ENCODE data around the gene ACTG1. TPM values are rescaled to one million over a fixed set of nuclear protein-coding genes. Genes with fewer than 3 reads are reported as not detected.

The ACTG1 gene
- total RNA-seq, 1 experiment from 2014 or later: 4,160 TPM

- Histone ChIP-seq H3K79me1 (ENCODE audit: insufficient read depth, low read depth, low read length, poor library complexity, severe bottlenecking) (no peaks in the 10 kb centered on the region), H3K18ac (ENCODE audit: insufficient read length, low read depth, low read length) (no peak overlapping the region)
- peak overlapping the region in 2 of 3 experiments; percentile 52 to 78; a peak in 4 of 7 replicates for H3K27ac Mint-ChIP-seq
Observed at GRCh38 chr17:81466564-81467472, 45.8 kb downstream of the ACTG1 start.

More at GRCh38 chr17:81466564-81467472, 45.8 kb downstream of the ACTG1 start:
- Histone ChIP-seq H4K91ac (ENCODE audit: insufficient read length, low read depth, low read length) (no peak overlapping the region), H3K56ac (ENCODE audit: insufficient read length, low read depth, low read length) (no peak overlapping the region), H3K4me1 (ENCODE audit: insufficient read depth, low read length) (no peaks in the 10 kb centered on the region), H3K23ac (ENCODE audit: insufficient read length, low read depth, low read length) (no peak overlapping the region), H4K8ac (replicated peaks; ENCODE audit: insufficient read length, low read depth, low read length) (no peak overlapping the region), H2AK5ac (ENCODE audit: insufficient read length, low read length) (no peak overlapping the region), H3K4ac (ENCODE audit: low read depth, low read length) (no peak overlapping the region), H2BK5ac (ENCODE audit: insufficient read length, low read length) (no peak overlapping the region), H2BK20ac (ENCODE audit: low read depth, low read length, poor library complexity, severe bottlenecking) (no peak overlapping the region), H2BK120ac (ENCODE audit: low read depth, low read length, poor library complexity, severe bottlenecking) (no peak overlapping the region), H2AFZ (ENCODE audit: low read length) (no peak overlapping the region), H2BK12ac (ENCODE audit: insufficient read length, low read depth, low read length) (no peak overlapping the region), H3K14ac (ENCODE audit: insufficient read depth, low read length) (no peak overlapping the region; the same call in 1 of the 2 replicates), H3T11ph (ENCODE audit: low read length) (no peak overlapping the region), H3K27me3 (ENCODE audit: insufficient read depth, low read length) (no peaks in the 10 kb centered on the region), H3K79me2 (ENCODE audit: insufficient read depth, low read length) (no peaks in the 10 kb centered on the region), H3K9ac (ENCODE audit: extremely low read depth, insufficient read length, low read length) (no peak overlapping the region), H3K9me3 (ENCODE audit: control insufficient read depth, low read depth, low read length) (no peaks in the 10 kb centered on the region), H3K23me2 (ENCODE audit: insufficient read length, low read depth, low read length, poor library complexity, severe bottlenecking) (no peaks in the 10 kb centered on the region), H2BK15ac (ENCODE audit: low read depth, low read length) (no peak overlapping the region), H4K5ac (ENCODE audit: insufficient read length, low read depth, low read length) (no peak overlapping the region), H3K4me2 (ENCODE audit: insufficient read depth, insufficient read length, low read length) (no peak overlapping the region), H3K27ac (ENCODE audit: insufficient read length, low read depth, low read length) (no peak overlapping the region), H4K20me1 (ENCODE audit: control insufficient read depth, insufficient read depth, insufficient read length) (no peaks in the 10 kb centered on the region)
- DNase-seq: no peak
- no CpG with 5 or more reads among the region's 33 CpGs for WGBS (ENCODE audit: extremely low coverage, insufficient read length, low lambda C conversion rate)
- Mint-ChIP-seq H3K27me3 (ENCODE audit: low read depth) (no peaks in the 10 kb centered on the region; the same call in 1 of the 2 replicates), H3K4me1 (peaks cover 0 to 5% of the 10 kb centered on the region in 2 experiments; a peak in 1 of 4 replicates), H3K4me3 (no peak overlapping the region), H3K36me3 (ENCODE audit: insufficient read depth in 1 of 3, low read depth in 3 of 3) (no peaks in the 10 kb centered on the region), H3K9me3 (no peaks in the 10 kb centered on the region)
- no peak for TF ChIP-seq CTCF (conservative IDR thresholded peaks at IDR 0.05)

Data from H9 (cell line).